ENCODE measurements around the gene ECE2.

Gene ECE2

GRCh38 chr3:184308744-184309143, 32.9 kb downstream of the ECE2 start:
- DNase-seq (ENCODE audit: low read depth in 2 of 3, low spot score in 1 of 3) = no peak

GRCh38 chr3:184311633-184312032, 35.8 kb downstream of the ECE2 start:
- no peak for DNase-seq (ENCODE audit: low read depth in 2 of 3, low spot score in 1 of 3)

- peak; percentile 84 to 93 (median 91) for DNase-seq (ENCODE audit: low read depth in 2 of 3, low spot score in 1 of 3)
Observed at GRCh38 chr3:184314363-184314699, 38.5 kb downstream of the ECE2 start, which contains the start of gene EIF4G1. TSS of gene EIF4G1 (plus strand) at chr3:184314606. CDS start at chr3:184315797, 1,191 bp downstream.

GRCh38 chr3:184314700-184315542, 39.1 kb downstream of the ECE2 start:
- DNase-seq (ENCODE audit: low read depth in 2 of 3, low spot score in 1 of 3) = no peak

- no peak for DNase-seq (ENCODE audit: low read depth in 2 of 3, low spot score in 1 of 3)
Observed at GRCh38 chr3:184315543-184315867, 39.7 kb downstream of the ECE2 start.

- no peak for DNase-seq (ENCODE audit: low read depth in 2 of 3, low spot score in 1 of 3)
Observed at GRCh38 chr3:184315871-184316661, 40.2 kb downstream of the ECE2 start.

GRCh38 chr3:184316792-184317191, 41.0 kb downstream of the ECE2 start:
- DNase-seq (ENCODE audit: low read depth in 2 of 3, low spot score in 1 of 3) = no peak

GRCh38 chr3:184317201-184317600, 41.4 kb downstream of the ECE2 start:
- no peak for DNase-seq (ENCODE audit: low read depth in 2 of 3, low spot score in 1 of 3)

- DNase-seq (ENCODE audit: low read depth in 2 of 3, low spot score in 1 of 3) = no peak
Observed at GRCh38 chr3:184320104-184320445, 44.3 kb downstream of the ECE2 start.

GRCh38 chr3:184321666-184322065, 45.8 kb downstream of the ECE2 start:
- no peak for DNase-seq (ENCODE audit: low read depth in 2 of 3, low spot score in 1 of 3)

- no peak for DNase-seq (ENCODE audit: low read depth in 2 of 3, low spot score in 1 of 3)
Observed at GRCh38 chr3:184322731-184323487, 47.1 kb downstream of the ECE2 start.

- DNase-seq (ENCODE audit: low read depth in 2 of 3, low spot score in 1 of 3) = no peak
Observed at GRCh38 chr3:184323696-184324095, 47.9 kb downstream of the ECE2 start.

- DNase-seq (ENCODE audit: low read depth in 2 of 3, low spot score in 1 of 3) = no peak
Observed at GRCh38 chr3:184325269-184325668, 49.4 kb downstream of the ECE2 start.

- DNase-seq (ENCODE audit: low read depth in 2 of 3, low spot score in 1 of 3) = peak in 1 of 3 donors; percentile 34
Observed at GRCh38 chr3:184325715-184326369, 50.0 kb downstream of the ECE2 start.

- DNase-seq (ENCODE audit: low read depth in 2 of 3, low spot score in 1 of 3) = no peak
Observed at GRCh38 chr3:184327171-184327570, 51.3 kb downstream of the ECE2 start.

- no peak for DNase-seq (ENCODE audit: low read depth in 2 of 3, low spot score in 1 of 3)
Observed at GRCh38 chr3:184328516-184328915, 52.7 kb downstream of the ECE2 start.

- DNase-seq (ENCODE audit: low read depth in 2 of 3, low spot score in 1 of 3) = no peak
Observed at GRCh38 chr3:184332370-184333090, 56.7 kb downstream of the ECE2 start.

- DNase-seq (ENCODE audit: low read depth in 2 of 3, low spot score in 1 of 3) = no peak
Observed at GRCh38 chr3:184333190-184333589, 57.4 kb downstream of the ECE2 start.

- no peak for DNase-seq (ENCODE audit: low read depth in 2 of 3, low spot score in 1 of 3)
Observed at GRCh38 chr3:184333700-184334099, 57.9 kb downstream of the ECE2 start.

- no peak for DNase-seq (ENCODE audit: low read depth in 2 of 3, low spot score in 1 of 3)
Observed at GRCh38 chr3:184334470-184335158, 58.8 kb downstream of the ECE2 start.

Measured in stimulated activated CD4-positive, alpha-beta T cell treated with anti-CD3 and anti-CD28 coated beads, Interleukin-12 subunit alpha, Interleukin-12 subunit beta, amount 100 ng/mL, for 48 hours (primary cell).